Esophagus muscularis mucosa (tissue), 3 donors: ENCODE measurements around the gene PTEN.

Source experiments
- CTCF ChIP-seq, 3 experiments: fragments of 200-600 bp in 2 of 3; fragments of 450-650 bp in 1 of 3; sonication (generic) in 2 of 3; IDR thresholded peaks; one replicate each; pipeline ENCODE4 v1.5.1; 2017 to 2019; ENCODE audit warnings: antibody characterized with exemption in 3 of 3, mild to moderate bottlenecking in 2 of 3, moderate library complexity in 1 of 3
- POLR2A ChIP-seq: fragments of 450-650 bp; IDR thresholded peaks from one replicate; pipeline ENCODE4 v1.6.1; 2017; ENCODE audit warnings: antibody characterized with exemption, moderate library complexity, mild to moderate bottlenecking, low read depth
- POLR2AphosphoS5 ChIP-seq, 2 donors: sonication (generic); formaldehyde crosslinking; IDR thresholded peaks; one replicate each; pipeline ENCODE4 v1.6.1; 2017; ENCODE audit warnings: antibody characterized with exemption in 2 of 2

- TF ChIP-seq CTCF (IDR thresholded peaks at IDR 0.05) = no peak
- no peak for TF ChIP-seq POLR2AphosphoS5 (IDR thresholded peaks at IDR 0.05)
- no peak for TF ChIP-seq POLR2A
Measured at GRCh38 chr10:87887146-87887545, 23.7 kb downstream of the PTEN start.
